ENCODE measurements around the gene NFX1.

The NFX1 gene

GRCh38 chr9:33372900-33373299, 82.6 kb downstream of the NFX1 start:
- TF ChIP-seq, protein P1, sequence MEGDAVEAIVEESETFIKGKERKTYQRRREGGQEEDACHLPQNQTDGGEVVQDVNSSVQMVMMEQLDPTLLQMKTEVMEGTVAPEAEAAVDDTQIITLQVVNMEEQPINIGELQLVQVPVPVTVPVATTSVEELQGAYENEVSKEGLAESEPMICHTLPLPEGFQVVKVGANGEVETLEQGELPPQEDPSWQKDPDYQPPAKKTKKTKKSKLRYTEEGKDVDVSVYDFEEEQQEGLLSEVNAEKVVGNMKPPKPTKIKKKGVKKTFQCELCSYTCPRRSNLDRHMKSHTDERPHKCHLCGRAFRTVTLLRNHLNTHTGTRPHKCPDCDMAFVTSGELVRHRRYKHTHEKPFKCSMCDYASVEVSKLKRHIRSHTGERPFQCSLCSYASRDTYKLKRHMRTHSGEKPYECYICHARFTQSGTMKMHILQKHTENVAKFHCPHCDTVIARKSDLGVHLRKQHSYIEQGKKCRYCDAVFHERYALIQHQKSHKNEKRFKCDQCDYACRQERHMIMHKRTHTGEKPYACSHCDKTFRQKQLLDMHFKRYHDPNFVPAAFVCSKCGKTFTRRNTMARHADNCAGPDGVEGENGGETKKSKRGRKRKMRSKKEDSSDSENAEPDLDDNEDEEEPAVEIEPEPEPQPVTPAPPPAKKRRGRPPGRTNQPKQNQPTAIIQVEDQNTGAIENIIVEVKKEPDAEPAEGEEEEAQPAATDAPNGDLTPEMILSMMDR (IDR thresholded peaks at IDR 0.05; ENCODE audit: low read depth, low read length, missing control alignments) = no peak
- no peak overlapping the region for H3K4me3 ChIP-seq (ENCODE audit: low read depth, low read length)
- DNase-seq (ENCODE audit: low read depth) = no peak

GRCh38 chr9:33374190-33374589, 83.9 kb downstream of the NFX1 start:
- H3K4me3 ChIP-seq (ENCODE audit: low read depth, low read length) = no peak overlapping the region
- TF ChIP-seq, protein P1 (IDR thresholded peaks at IDR 0.05; ENCODE audit: low read depth, low read length, missing control alignments) = no peak
- no peak for DNase-seq (ENCODE audit: low read depth)

DNA sequence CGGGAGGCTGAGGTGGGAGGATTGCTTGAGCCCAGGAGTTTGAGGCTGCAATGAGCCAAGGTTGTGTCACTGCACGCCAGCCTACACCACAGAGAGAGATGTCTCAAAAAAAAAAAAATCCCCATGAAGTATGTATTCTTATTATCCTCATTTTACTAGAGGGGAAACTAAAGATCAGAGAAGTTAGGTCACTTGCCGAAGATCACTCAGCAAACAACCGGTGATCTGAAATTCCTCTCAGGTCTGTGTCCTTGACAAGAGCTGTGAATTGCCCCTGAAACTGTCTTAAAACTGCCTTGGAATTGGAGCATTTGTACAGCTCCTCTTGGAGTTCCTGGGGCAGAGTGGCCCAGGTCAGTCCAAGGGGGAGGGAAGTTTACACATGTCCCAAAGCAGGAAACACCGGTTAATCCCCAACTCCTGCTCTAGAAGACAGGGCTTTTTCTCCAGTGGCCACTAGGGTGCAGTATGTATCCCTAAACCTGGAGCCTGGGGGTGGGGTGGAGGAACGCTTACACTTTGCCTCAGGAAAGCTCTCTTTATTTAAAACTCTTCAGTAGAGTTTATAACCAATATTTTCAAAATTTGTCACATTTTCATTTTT, 84.4 kb downstream of the NFX1 start:
- no peak overlapping the region for H3K4me3 ChIP-seq (ENCODE audit: low read depth, low read length)
- DNase-seq (ENCODE audit: low read depth) = peak; percentile 37
- TF ChIP-seq, protein P1 (IDR thresholded peaks at IDR 0.05; ENCODE audit: low read depth, low read length, missing control alignments) = peak; percentile 88

- no peak overlapping the region for H3K4me3 ChIP-seq (ENCODE audit: low read depth, low read length)
- DNase-seq (ENCODE audit: low read depth) = no peak
- TF ChIP-seq, protein P1 (IDR thresholded peaks at IDR 0.05; ENCODE audit: low read depth, low read length, missing control alignments) = no peak
These were observed 85.0 kb downstream of the NFX1 start for GRCh38 chr9:33375238-33375840.

DNA sequence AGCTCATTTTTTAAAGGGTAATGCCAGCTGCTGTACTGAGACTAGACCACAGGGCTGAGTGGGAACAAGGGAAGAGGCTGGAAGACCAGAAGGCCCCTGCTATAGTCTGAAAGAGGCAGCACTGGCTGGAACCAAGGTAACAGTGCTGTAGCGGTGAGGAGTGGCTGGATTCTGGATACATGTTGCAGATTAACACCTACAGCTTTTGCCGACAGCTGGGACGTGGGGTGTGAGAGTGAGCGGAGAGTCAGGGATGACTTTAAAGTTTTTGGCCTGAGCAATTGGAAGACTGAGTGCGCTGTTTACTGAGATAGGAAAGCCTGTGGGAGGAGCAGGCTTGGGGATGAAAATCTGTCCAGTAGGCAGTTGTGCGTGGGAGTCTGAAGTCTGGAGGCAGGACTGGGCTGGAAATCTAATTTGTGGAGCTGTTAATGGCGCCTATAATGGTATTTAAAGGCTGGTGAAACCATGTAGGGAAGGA, 85.6 kb downstream of the NFX1 start:
- H3K4me3 ChIP-seq (ENCODE audit: low read depth, low read length) = no peak overlapping the region
- DNase-seq (ENCODE audit: low read depth) = no peak
- TF ChIP-seq, protein P1 (IDR thresholded peaks at IDR 0.05; ENCODE audit: low read depth, low read length, missing control alignments) = no peak

DNA sequence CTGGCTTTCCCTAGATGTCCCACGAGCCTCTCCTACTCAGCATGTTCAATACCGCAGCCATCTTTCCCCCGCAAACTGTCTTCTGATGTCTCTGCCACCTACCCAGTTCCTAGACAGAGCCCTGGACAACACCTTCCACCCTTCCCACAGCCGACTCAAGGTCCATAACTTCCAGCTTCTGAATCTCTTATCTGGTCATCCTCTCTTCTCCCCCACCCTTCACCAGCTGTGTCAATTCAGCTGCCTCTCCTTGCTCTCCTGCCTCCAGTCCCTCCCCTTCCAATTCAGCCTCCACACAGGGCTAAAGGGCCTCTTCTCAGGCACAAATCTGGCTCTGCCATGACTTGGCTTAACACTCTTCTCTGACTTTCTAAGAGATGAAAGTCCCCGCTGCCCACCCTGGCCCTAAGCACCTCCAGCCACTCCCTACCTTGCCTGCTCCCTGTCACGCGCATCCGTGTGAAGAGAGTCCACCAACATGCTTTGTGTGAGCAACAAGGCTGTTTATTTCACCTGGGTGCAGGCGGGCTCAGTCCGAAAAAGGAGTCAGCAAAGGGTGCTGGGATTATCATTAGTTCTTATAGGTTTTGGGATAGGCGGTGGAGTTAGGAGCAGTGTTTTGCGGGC, 86.9 kb downstream of the NFX1 start:
- no peak for DNase-seq (ENCODE audit: low read depth)
- TF ChIP-seq, protein P1 (IDR thresholded peaks at IDR 0.05; ENCODE audit: low read depth, low read length, missing control alignments) = no peak
- no peak overlapping the region for H3K4me3 ChIP-seq (ENCODE audit: low read depth, low read length)

Data from GM12864 (cell line).